ENCODE data around the gene RBFOX2.

- TF ChIP-seq, protein P1, sequence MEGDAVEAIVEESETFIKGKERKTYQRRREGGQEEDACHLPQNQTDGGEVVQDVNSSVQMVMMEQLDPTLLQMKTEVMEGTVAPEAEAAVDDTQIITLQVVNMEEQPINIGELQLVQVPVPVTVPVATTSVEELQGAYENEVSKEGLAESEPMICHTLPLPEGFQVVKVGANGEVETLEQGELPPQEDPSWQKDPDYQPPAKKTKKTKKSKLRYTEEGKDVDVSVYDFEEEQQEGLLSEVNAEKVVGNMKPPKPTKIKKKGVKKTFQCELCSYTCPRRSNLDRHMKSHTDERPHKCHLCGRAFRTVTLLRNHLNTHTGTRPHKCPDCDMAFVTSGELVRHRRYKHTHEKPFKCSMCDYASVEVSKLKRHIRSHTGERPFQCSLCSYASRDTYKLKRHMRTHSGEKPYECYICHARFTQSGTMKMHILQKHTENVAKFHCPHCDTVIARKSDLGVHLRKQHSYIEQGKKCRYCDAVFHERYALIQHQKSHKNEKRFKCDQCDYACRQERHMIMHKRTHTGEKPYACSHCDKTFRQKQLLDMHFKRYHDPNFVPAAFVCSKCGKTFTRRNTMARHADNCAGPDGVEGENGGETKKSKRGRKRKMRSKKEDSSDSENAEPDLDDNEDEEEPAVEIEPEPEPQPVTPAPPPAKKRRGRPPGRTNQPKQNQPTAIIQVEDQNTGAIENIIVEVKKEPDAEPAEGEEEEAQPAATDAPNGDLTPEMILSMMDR (IDR thresholded peaks at IDR 0.05): no peak
- TF ChIP-seq CEBPB (IDR thresholded peaks at IDR 0.05) (no peak), EP300 (IDR thresholded peaks at IDR 0.05) (no peak), MYC (IDR thresholded peaks at IDR 0.05; ENCODE audit: borderline replicate concordance, low read length) (no peak), POLR2A (IDR thresholded peaks at IDR 0.05; ENCODE audit: low read length) (no peak), NR3C1 (IDR thresholded peaks at IDR 0.05) (no peak), MAFK (IDR thresholded peaks at IDR 0.05; ENCODE audit: partially characterized antibody) (no peak), ESRRA (IDR thresholded peaks at IDR 0.05; ENCODE audit: borderline replicate concordance, low read length) (no peak), FOXS1 (CRISPR knock-in tag; IDR thresholded peaks at IDR 0.05) (no peak), RNF2 (IDR thresholded peaks at IDR 0.05; ENCODE audit: borderline replicate concordance, low read depth) (no peak), PHF8 (IDR thresholded peaks at IDR 0.05; ENCODE audit: borderline replicate concordance, low read depth) (no peak)
- TF ChIP-seq, protein P2, sequence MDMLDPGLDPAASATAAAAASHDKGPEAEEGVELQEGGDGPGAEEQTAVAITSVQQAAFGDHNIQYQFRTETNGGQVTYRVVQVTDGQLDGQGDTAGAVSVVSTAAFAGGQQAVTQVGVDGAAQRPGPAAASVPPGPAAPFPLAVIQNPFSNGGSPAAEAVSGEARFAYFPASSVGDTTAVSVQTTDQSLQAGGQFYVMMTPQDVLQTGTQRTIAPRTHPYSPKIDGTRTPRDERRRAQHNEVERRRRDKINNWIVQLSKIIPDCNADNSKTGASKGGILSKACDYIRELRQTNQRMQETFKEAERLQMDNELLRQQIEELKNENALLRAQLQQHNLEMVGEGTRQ (IDR thresholded peaks at IDR 0.05): no peak
- TF ChIP-seq, protein P3, sequence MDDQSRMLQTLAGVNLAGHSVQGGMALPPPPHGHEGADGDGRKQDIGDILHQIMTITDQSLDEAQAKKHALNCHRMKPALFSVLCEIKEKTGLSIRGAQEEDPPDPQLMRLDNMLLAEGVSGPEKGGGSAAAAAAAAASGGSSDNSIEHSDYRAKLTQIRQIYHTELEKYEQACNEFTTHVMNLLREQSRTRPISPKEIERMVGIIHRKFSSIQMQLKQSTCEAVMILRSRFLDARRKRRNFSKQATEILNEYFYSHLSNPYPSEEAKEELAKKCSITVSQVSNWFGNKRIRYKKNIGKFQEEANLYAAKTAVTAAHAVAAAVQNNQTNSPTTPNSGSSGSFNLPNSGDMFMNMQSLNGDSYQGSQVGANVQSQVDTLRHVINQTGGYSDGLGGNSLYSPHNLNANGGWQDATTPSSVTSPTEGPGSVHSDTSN (IDR thresholded peaks at IDR 0.05): no peak
- TF ChIP-seq, protein P4, sequence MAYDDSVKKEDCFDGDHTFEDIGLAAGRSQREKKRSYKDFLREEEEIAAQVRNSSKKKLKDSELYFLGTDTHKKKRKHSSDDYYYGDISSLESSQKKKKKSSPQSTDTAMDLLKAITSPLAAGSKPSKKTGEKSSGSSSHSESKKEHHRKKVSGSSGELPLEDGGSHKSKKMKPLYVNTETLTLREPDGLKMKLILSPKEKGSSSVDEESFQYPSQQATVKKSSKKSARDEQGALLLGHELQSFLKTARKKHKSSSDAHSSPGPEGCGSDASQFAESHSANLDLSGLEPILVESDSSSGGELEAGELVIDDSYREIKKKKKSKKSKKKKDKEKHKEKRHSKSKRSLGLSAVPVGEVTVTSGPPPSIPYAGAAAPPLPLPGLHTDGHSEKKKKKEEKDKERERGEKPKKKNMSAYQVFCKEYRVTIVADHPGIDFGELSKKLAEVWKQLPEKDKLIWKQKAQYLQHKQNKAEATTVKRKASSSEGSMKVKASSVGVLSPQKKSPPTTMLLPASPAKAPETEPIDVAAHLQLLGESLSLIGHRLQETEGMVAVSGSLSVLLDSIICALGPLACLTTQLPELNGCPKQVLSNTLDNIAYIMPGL (CRISPR knock-in tag; IDR thresholded peaks at IDR 0.05; ENCODE audit: borderline replicate concordance): no peak
Measured at GRCh38 chr22:35781898-35782297, 246.7 kb downstream of the RBFOX2 start.
